HFF-Myc (cell line): ENCODE results near the gene SLC25A48.

Experiments
- DNase-seq: peaks from one replicate; pipeline ENCODE4 v3.0.0-alpha.2; 2011; ENCODE audit warnings: low read depth; ENCODE audit errors: extremely low read depth
- H3K4me3 ChIP-seq: replicated peaks from 2 replicates; pipeline ENCODE4 v1.5.1; 2011; ENCODE audit warnings: low read depth, mild to moderate bottlenecking, control low read depth, low read length
- TF ChIP-seq, protein P1 (sequence below): IDR thresholded peaks from 2 replicates; pipeline ENCODE4 v1.5.1; 2012; ENCODE audit warnings: mild to moderate bottlenecking, low read depth, low read length, control low read depth; ENCODE audit errors: missing control alignments

The SLC25A48 gene

DNA sequence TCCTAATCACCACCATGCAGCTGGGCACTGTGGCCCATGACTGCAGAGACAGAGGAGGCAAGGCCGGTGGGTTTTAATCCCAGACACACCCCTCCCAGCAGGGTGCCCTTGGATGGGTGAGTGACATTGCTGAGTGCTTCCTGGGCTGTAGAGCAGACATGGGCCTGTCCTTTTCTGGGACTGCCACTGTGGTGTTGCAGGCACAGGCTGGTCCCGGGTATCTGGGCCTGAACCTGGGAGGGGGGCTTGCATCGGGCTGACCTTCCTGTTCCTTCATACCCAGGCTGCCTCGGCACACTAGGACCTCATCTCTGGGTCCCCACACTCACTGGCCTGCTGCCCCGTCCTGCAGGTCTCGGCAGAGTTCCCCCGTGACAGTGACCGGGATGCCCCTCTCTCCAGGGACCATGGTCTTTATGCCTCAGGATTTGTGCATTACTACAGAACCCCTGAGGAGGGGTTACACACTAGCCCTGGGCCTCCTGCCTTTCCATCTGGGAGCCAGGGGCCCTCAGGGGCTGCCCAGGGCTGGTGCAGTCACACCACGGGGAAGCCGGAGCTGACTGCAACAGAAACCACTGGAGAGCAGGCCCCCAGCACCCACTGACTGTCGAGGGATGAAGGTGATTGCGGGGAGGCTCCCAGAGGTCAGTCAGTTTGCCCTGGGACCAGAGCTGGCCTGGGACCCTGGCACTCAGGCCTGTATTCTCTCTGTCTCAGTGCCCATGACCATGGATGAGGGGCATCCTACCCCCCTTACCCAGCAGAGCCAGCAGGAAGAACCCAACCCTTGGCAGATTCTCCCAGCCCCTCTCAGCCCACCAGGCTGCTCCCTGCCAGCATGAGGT is 8.9 kb upstream of the SLC25A48 start:
- no peak overlapping the region for H3K4me3 ChIP-seq
- TF ChIP-seq, protein P1, sequence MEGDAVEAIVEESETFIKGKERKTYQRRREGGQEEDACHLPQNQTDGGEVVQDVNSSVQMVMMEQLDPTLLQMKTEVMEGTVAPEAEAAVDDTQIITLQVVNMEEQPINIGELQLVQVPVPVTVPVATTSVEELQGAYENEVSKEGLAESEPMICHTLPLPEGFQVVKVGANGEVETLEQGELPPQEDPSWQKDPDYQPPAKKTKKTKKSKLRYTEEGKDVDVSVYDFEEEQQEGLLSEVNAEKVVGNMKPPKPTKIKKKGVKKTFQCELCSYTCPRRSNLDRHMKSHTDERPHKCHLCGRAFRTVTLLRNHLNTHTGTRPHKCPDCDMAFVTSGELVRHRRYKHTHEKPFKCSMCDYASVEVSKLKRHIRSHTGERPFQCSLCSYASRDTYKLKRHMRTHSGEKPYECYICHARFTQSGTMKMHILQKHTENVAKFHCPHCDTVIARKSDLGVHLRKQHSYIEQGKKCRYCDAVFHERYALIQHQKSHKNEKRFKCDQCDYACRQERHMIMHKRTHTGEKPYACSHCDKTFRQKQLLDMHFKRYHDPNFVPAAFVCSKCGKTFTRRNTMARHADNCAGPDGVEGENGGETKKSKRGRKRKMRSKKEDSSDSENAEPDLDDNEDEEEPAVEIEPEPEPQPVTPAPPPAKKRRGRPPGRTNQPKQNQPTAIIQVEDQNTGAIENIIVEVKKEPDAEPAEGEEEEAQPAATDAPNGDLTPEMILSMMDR, result no peak
- DNase-seq, result no peak

DNA sequence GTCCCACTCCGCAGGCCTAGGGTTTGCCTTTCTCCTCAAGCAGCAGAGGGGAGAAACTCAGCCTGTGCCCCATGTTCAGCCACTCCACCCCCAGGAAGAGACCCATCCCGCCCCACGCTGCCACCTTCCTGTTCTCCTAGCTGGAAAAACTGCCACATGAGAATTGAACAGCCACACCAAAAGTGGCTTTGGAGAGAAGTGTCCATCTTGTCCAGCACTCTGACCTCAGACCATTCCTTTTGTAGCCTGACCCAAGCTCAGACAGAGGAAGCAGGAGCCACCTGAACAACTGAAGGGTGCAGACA is 8.3 kb upstream of the SLC25A48 start:
- no peak overlapping the region for H3K4me3 ChIP-seq
- no peak for DNase-seq
- TF ChIP-seq, protein P1, result no peak

DNA sequence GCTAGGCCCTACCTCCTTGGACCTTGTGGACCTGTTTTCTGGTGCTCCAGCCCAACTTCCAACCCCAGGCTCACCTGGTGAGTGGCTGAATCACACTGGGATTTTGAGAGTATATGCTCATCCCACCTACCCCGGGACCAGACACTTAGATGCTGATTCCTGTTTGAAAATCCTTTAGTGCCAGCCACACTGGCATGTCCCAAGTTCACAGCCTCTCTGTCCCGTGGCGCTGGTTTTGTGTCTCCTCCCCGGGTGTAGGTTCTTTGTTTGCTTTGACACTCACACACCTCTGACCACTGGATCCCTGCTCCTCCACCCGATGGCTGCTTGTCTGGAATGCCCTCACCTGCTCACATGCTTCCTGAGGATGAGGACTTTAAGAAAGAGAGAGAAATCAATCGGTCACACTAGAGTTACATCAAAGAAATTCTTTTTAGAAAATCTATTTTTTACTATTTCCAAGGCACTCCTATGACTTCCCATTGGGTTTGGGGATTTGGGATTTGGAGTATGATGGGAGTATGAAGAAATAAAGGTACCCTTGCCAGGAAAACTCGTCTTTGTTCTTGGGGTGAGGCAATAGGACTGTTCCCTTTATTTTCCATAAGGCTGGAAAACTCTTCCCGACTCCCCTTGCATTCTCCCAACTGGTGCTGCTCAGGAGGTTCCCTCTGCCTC is 7.3 kb upstream of the SLC25A48 start:
- no peak overlapping the region for H3K4me3 ChIP-seq
- TF ChIP-seq, protein P1, result no peak
- no peak for DNase-seq

DNA sequence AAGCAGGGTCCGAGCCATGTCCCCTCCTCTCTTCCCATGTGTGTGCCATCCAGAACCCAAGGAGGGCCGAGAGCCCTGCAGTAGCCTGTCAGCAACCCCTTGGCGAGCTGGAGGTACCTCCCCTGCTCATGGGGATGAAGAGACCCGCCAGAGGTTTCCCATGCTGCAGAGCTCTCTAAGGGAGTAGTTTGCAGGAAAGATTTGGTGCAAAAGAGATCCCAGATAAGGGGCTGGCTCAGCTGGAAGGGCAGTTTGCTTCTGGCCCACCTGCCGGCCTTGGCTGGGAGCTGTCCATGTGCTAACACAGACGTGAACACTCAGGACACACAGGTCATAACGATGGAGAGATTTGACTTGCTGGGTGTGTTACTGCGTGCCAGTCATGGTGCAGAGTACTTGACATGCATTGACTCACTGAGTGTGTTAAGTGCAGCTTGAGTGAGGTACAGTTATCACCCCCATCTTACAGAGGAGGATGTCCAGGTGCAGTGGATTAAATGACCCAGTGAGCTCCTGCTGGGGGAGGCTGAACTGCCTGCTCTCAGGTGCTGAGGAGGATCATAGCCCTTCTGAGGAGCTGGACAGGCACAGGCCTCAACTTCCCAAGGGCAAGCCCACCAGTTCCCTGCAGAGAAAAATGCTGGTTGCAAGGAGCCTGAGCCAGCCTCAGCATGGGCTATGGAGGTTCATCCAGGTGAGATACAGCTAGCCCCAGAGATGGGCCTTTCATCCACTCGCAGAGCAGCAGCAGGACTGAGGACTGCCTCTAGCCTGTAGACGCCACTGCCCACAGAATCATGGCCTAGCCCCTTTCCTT is 6.3 kb upstream of the SLC25A48 start:
- no peak for DNase-seq
- TF ChIP-seq, protein P1, result no peak
- H3K4me3 ChIP-seq, result no peak overlapping the region

DNA sequence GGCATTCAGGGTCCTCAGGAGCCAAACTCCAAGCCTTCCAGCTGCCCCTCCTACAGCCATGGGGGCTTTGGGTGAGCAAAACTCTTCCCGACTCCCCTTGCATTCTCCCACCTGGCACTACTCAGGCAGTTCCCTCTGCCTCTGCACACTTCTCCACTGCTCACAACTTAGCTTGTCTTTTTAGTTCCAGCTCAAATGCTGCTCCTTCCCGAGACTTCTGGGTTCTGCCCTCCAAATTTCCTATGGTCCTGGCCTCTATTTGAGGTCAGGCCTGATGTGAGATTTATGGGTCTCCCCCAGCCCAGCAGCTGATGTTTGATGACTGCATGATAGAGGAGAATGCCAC is 5.7 kb upstream of the SLC25A48 start:
- DNase-seq, result no peak
- TF ChIP-seq, protein P1, result no peak
- no peak overlapping the region for H3K4me3 ChIP-seq

DNA sequence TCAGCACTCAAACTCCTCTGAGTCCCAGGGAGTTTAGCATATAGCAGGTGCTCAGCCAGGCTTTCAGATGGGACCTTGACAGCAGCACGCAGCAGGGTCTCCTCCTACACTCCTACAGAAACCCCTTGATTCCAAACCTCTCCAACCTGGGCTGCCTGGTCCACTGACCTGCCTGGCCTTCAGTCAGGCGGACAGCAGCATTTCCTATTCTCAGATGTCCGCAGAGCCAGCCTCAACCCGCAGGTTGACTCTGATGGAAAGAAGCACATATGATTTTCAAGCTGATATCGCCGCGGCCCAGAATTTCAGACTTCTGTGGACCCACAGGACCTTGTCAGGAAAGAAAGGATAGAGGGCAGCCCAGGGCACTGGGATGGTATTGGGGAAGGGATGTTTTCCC is 5.3 kb upstream of the SLC25A48 start:
- no peak overlapping the region for H3K4me3 ChIP-seq
- TF ChIP-seq, protein P1, result no peak
- DNase-seq, result no peak
